Keratinocyte (primary cell): Measurements from ENCODE around the gene MTCH1.

Experiments
- EZH2 ChIP-seq: IDR thresholded peaks from one replicate; pipeline ENCODE4 v1.6.1; 2012; ENCODE audit warnings: inconsistent platforms, mild to moderate bottlenecking, low read length, moderate library complexity
- TF ChIP-seq, protein P1 (sequence below), 3 experiments: IDR thresholded peaks in 1 of 3; conservative IDR thresholded peaks in 1 of 3; optimal IDR thresholded peaks in 1 of 3; 2 replicates in 2 of 3; 3 replicates in 1 of 3; pipeline versions ENCODE3 to v1.5.1; 2011; ENCODE audit warnings: low read length in 3 of 3, mild to moderate bottlenecking in 3 of 3, moderate library complexity in 2 of 3, control low read depth in 1 of 3, inconsistent platforms in 1 of 3; ENCODE audit not compliant: insufficient read depth in 2 of 3; ENCODE audit errors: extremely low read depth in 1 of 3

GRCh38 chr6:36963451-36964290 lies 22.3 kb downstream of the MTCH1 start:
- TF ChIP-seq, protein P1, sequence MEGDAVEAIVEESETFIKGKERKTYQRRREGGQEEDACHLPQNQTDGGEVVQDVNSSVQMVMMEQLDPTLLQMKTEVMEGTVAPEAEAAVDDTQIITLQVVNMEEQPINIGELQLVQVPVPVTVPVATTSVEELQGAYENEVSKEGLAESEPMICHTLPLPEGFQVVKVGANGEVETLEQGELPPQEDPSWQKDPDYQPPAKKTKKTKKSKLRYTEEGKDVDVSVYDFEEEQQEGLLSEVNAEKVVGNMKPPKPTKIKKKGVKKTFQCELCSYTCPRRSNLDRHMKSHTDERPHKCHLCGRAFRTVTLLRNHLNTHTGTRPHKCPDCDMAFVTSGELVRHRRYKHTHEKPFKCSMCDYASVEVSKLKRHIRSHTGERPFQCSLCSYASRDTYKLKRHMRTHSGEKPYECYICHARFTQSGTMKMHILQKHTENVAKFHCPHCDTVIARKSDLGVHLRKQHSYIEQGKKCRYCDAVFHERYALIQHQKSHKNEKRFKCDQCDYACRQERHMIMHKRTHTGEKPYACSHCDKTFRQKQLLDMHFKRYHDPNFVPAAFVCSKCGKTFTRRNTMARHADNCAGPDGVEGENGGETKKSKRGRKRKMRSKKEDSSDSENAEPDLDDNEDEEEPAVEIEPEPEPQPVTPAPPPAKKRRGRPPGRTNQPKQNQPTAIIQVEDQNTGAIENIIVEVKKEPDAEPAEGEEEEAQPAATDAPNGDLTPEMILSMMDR (optimal IDR thresholded peaks at IDR 0.05 in 1 of 3, IDR thresholded peaks at IDR 0.05 in 1 of 3, conservative IDR thresholded peaks at IDR 0.05 in 1 of 3; ENCODE audit: extremely low read depth in 1 of 3, insufficient read depth in 2 of 3, low read length in 3 of 3): no peak
- no peak for TF ChIP-seq EZH2
